ENCODE data around the gene TRIM9. TPM values are rescaled to one million over a fixed set of nuclear protein-coding genes. Genes with fewer than 3 reads are reported as not detected.

TRIM9 gene
- total RNA-seq, 4 donors from 2014 or later = 0.56 to 2.6 (median 1.8) TPM

DNA sequence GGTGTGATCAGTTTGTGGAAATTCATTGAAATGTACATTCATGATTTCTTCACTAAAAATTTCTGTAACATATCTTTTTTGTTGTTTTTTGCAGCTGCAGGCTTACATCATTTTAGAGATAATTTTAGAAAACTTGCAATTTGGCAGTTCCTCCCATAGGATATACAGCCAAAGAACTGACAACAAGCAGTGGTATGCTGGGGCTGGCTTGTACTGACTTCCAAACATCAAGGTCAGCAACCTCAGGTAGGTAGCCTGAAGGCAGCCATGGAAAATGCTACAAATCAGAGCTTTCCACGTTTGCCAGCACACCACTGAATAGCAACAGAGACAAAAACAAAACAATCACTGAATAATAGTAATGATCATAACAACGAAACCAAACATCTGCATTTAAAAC is 21.2 kb downstream of the TRIM9 start:
- no peak overlapping the region for H3K4me3 ChIP-seq (replicated peaks in 1 of 3)
- DNase-seq = no peak
- no peak overlapping the region for H3K27ac ChIP-seq
- WGBS, 2 donors = 55 to 68% methylated on average over 2 of the region's 2 CpGs
- H3K9me3 ChIP-seq = no peaks in the 10 kb centered on the region
- TF ChIP-seq, protein P1, sequence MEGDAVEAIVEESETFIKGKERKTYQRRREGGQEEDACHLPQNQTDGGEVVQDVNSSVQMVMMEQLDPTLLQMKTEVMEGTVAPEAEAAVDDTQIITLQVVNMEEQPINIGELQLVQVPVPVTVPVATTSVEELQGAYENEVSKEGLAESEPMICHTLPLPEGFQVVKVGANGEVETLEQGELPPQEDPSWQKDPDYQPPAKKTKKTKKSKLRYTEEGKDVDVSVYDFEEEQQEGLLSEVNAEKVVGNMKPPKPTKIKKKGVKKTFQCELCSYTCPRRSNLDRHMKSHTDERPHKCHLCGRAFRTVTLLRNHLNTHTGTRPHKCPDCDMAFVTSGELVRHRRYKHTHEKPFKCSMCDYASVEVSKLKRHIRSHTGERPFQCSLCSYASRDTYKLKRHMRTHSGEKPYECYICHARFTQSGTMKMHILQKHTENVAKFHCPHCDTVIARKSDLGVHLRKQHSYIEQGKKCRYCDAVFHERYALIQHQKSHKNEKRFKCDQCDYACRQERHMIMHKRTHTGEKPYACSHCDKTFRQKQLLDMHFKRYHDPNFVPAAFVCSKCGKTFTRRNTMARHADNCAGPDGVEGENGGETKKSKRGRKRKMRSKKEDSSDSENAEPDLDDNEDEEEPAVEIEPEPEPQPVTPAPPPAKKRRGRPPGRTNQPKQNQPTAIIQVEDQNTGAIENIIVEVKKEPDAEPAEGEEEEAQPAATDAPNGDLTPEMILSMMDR (IDR thresholded peaks at IDR 0.05) = no peak
- TF ChIP-seq POLR2A (IDR thresholded peaks at IDR 0.05) = no peak
- no peaks in the 10 kb centered on the region for H3K27me3 ChIP-seq
- intact Hi-C loops (cut with DNase I) = no loop called here
- no peaks in the 10 kb centered on the region for H3K4me1 ChIP-seq
- H3K36me3 ChIP-seq = no peaks in the 10 kb centered on the region

GRCh38 chr14:51072976-51073375 is 21.9 kb downstream of the TRIM9 start:
- Histone ChIP-seq H3K4me1 (no peaks in the 10 kb centered on the region), H3K36me3 (no peaks in the 10 kb centered on the region), H3K9me3 (no peaks in the 10 kb centered on the region), H3K4me3 (replicated peaks in 1 of 3) (no peak overlapping the region), H3K27me3 (no peaks in the 10 kb centered on the region), H3K27ac (no peak overlapping the region)
- no peak for DNase-seq
- TF ChIP-seq, protein P1 (IDR thresholded peaks at IDR 0.05) = no peak
- TF ChIP-seq POLR2A (IDR thresholded peaks at IDR 0.05) = no peak
- intact Hi-C loops (cut with DNase I) = no loop called here

- TF ChIP-seq POLR2A (IDR thresholded peaks at IDR 0.05) = no peak
- TF ChIP-seq, protein P1 (IDR thresholded peaks at IDR 0.05) = no peak
- no peak for DNase-seq
- H3K36me3 ChIP-seq = no peaks in the 10 kb centered on the region
- no peaks in the 10 kb centered on the region for H3K9me3 ChIP-seq
- WGBS, 2 donors = 63 to 65% methylated on average over 5 of the region's 5 CpGs
- H3K27me3 ChIP-seq = no peaks in the 10 kb centered on the region
- no peak overlapping the region for H3K4me3 ChIP-seq (replicated peaks in 1 of 3)
- intact Hi-C loops (cut with DNase I) = no loop called here
- H3K27ac ChIP-seq = no peak overlapping the region
- H3K4me1 ChIP-seq = no peaks in the 10 kb centered on the region
Observed at GRCh38 chr14:51071857-51072256, 23.0 kb downstream of the TRIM9 start.

- intact Hi-C loops (cut with DNase I) = no loop called here
- 82 to 86% methylated on average over 4 of the region's 4 CpGs for WGBS, 2 donors
- Histone ChIP-seq H3K4me1 (no peaks in the 10 kb centered on the region), H3K27ac (no peak overlapping the region), H3K4me3 (replicated peaks in 1 of 3) (no peak overlapping the region), H3K36me3 (no peaks in the 10 kb centered on the region), H3K27me3 (no peaks in the 10 kb centered on the region), H3K9me3 (no peaks in the 10 kb centered on the region)
- DNase-seq = no peak
- TF ChIP-seq, protein P1 (IDR thresholded peaks at IDR 0.05) = no peak
- TF ChIP-seq POLR2A (IDR thresholded peaks at IDR 0.05) = no peak
Observed at GRCh38 chr14:51070726-51071125, 24.2 kb downstream of the TRIM9 start.

GRCh38 chr14:51069055-51069454 is 25.9 kb downstream of the TRIM9 start:
- no peak for DNase-seq
- H3K9me3 ChIP-seq = no peaks in the 10 kb centered on the region
- H3K4me3 ChIP-seq (replicated peaks in 1 of 3) = no peak overlapping the region
- no peaks in the 10 kb centered on the region for H3K27me3 ChIP-seq
- H3K4me1 ChIP-seq = no peaks in the 10 kb centered on the region
- TF ChIP-seq, protein P1 (IDR thresholded peaks at IDR 0.05) = no peak
- no peak overlapping the region for H3K27ac ChIP-seq
- intact Hi-C loops (cut with DNase I) = no loop called here
- H3K36me3 ChIP-seq = no peaks in the 10 kb centered on the region

Data from thyroid gland (tissue), 4 donors.